COLO668 (cell line): ENCODE measurements around the gene ZNF438.
"Not testable (repeated sequence)": the region's sequence is repeated elsewhere in the genome, so short reads cannot be mapped to it uniquely, and the experiment has no call there.

Source experiments
- DNase-seq: peaks from one replicate; lab custom pipeline; 2025; ENCODE audit not compliant: unreplicated experiment; lab: John Stamatoyannopoulos, UW

Gene ZNF438

GRCh38 chr10:30986053-30986555 lies 45.6 kb downstream of the ZNF438 start:
- DNase-seq, result no peak

GRCh38 chr10:30985512-30985911 lies 46.2 kb downstream of the ZNF438 start:
- no peak for DNase-seq

DNA sequence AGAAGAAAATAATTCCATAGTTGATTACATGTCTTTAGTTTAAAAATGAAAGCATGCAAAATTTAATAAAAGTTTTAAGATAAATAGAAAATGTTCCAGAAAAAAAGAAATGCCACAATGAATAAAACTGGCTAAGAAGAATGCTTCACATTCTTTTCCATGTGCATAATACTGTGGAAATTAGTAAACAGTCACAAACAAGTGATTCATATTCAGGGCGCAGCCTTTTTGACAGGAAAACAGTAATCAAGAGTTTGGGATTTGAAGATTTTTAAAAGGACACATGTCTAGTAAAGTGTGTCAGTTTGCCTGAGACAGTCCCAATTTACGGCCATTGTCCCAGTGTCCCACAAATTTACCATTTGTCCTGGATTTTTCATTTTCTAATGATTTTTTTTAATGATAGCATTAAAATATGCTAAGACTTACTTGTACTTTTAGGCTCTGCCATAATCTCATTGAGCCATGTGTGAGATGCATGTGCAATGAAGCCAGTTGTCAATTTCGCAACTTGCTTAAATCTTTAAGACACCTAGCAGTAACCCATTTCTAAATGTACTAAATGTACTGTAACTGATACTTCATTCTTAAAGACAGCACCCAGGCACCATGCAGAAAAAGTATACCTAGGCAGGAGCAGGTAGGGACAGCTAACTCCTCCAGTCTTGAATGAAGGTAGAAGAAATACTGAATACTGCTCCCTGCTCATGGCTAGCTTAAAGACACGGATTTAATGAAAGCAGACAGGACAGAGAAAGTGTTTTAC lies 46.9 kb downstream of the ZNF438 start:
- DNase-seq, result no peak

DNA sequence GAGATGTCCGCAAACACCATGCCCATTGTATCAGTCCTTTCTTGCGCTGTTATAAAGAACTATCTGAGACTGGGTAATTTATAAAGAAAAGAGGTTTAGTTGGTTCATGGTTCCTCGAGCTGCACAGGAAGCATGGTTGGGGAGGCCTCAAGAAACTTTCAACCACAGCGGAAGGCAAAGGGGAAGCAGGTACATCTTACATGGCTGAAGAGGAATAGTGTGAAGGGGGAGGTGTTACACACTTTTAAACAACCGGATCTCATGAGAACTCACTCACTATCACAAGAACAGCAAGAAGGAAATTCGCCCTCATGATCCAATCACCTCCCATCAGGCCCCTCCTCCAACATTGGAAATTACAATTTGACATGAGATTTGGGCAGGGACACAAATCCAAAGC lies 48.5 kb downstream of the ZNF438 start:
- DNase-seq, result not testable (repeated sequence)

DNA sequence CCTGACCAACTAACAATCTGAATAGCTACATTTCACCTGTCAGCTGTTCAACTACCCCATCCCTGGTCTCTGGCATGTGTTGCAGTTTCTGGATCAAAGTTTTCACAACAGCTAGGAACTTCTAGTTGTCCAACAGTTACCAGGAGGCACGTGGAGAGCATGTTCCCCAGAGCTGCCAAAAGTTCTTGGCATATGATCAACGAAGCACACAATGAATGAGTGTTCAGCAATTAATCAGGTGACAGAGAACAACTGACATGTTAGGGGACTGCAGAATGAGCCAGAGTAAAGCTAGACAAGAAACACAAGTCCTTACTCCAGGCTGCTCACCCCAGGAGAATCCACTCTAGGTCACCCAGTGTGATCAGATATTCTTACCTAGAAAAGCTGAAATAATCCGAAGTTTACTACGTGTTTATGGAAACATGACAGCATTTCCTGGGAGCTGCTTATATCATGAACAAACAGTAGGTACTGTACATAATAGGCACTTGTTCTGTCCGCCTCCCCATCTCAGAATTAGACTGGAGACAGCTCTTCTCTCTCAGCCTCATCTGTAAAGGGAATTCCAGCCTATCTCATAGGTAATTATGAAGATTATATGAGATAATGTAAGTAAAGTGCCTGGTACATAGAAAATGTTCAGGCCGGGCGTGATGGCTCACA lies 50.6 kb downstream of the ZNF438 start:
- DNase-seq, result no peak

DNA sequence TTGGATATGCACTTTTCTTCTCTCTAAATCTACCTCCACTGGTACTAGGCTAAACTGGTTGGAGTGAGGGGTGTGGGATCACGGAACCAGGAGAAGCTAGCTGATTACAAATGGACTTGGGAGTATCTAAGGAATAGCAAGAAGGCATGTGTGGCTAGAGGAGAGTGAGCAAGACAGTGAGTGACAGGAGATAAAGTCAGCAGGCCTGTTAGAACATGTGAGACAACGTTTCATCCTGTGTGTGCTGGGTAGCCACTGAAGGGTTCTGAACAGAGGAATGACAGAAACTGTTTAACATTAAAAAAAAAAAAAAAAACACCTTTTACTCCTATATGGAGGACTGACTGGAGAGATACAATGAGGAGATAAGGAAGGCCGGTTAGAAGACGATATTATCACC lies 51.7 kb downstream of the ZNF438 start:
- no peak for DNase-seq

DNA sequence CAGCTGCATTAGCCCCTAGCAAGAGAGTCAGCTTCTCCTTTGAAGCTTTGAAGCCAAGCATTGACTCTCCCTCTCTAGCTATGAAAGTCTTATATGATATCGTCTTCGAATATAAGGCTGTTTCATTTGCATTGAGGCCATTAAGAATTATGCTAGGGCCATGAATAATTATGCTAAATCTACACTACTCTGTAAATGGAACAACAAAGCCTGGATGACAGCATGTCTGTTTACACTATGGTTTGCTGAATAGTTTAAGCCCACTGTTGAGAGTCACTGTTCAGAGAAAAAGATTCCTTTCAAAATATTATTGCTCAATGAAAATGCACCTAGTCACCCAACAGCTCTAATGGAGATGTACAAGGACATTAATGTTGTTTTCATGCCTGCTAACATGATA lies 52.8 kb downstream of the ZNF438 start:
- DNase-seq, result no peak

- no peak for DNase-seq
Observed at GRCh38 chr10:30977385-30977784, 54.3 kb downstream of the ZNF438 start.

DNA sequence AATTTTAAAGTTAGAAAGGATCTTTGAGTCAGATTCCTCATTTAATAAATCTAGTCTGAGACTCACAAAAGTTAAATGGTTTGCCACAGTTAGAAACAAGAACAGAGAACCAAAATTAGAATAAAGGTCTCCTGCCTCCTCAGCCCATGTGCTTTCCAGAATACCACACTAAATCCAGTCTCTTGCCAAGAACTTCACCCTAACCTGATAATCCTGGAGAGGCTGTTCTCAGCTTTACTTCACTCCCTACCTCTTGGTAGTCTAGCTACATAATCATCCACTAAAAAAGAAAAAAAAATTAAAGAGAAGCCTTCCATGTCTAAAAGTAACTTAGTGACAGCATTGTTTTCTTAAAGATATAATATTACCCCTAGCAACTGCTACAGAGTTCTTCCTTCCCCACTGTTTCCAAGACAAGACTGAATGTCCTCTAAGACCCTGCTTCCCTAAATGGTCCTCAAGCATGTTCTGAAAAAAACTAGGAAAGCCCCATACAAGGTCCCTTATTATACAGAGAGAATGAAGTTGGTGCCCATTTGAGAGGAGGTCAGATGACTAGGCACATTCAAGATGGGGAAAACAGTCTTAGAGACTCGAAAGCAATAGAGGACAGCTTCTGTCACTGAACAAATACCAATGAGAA lies 56.8 kb downstream of the ZNF438 start:
- no peak for DNase-seq

- no peak for DNase-seq
Observed at GRCh38 chr10:30974355-30974754, 57.3 kb downstream of the ZNF438 start.

DNA sequence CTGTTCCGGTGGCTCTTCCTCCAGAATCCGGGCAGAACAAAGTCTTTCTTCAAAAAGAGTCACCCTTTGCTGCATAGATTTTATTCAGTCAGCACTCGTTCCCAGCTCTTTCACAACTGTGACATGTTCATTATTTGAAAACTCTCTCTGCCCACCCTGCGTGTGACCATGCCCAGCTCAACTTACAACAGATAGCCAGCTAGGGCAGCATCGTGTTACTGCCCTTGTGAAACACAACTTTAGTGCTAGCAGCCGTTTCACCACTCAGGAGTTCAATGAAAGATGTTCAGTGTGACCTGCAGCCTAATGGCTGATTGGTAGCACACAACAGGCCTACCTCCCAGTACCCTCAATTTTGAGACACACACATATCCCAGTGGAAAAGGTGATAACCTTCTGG lies 57.9 kb downstream of the ZNF438 start:
- no peak for DNase-seq

- no peak for DNase-seq
Observed at GRCh38 chr10:30970760-30971460, 60.8 kb downstream of the ZNF438 start.

DNA sequence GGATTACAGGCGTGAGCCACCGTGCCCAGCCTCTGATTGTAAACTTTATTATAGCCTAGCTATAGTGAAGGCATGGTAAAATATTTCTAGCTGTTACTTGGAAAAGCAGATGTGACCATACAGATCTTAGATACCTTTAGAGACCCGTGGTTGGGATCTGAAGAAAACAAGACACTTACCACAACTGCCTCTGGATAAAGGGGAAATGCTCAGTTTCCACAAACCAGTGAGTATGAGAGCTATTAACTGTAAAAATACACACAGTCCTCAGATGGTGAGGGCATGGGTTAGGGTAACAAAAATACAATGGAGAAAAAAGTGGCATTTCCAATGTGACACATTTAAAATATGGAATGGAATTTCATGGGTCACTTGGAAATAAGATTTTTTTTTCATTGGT lies 63.0 kb downstream of the ZNF438 start:
- DNase-seq, result no peak

GRCh38 chr10:30967650-30968410 lies 63.8 kb downstream of the ZNF438 start:
- DNase-seq, result no peak

DNA sequence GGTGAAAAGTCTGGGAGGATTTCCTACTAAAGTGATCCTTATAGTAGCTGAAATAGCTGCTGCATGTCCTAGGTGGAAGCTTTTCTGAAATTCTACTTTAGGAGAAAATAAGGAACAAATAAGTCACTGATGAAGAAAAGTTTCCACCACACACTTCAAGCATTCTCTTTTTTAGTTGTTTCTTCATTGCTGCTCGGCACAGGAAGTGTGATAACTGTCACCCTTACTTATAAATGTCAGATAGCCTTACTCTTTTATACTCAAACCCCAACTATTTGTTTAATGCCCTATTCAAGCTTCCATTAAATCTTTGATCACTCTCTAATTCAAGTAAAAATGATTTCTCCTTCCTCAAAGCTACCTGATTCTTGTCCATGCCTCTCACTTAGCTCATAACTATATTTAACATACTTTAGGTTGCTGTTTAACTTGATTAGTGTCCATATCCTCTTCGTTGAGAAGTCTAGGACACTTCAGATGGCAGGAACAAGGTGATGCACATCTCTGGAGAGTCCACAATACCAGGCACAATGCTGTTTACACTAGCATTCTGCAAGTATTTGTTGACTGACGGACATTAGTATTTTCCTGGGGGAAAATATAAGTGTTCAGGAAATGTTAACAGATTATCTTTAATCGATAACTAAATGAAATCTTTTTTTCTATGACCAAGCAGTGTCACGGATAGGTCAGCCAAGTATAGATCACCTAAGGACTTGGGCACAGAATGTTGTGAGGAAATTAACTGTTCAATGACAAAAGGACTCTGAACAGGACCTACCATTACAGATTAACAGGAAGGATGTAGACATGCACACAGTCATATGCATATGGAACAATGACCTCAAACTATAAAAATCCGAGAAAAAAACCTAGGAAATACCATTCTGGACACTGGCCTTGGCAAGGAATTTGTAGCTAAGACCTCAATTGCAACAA lies 67.4 kb downstream of the ZNF438 start:
- no peak for DNase-seq

GRCh38 chr10:30962522-30962921 lies 69.1 kb downstream of the ZNF438 start:
- no peak for DNase-seq

- DNase-seq, result no peak
Observed at GRCh38 chr10:30959836-30960210, 71.8 kb downstream of the ZNF438 start.

DNA sequence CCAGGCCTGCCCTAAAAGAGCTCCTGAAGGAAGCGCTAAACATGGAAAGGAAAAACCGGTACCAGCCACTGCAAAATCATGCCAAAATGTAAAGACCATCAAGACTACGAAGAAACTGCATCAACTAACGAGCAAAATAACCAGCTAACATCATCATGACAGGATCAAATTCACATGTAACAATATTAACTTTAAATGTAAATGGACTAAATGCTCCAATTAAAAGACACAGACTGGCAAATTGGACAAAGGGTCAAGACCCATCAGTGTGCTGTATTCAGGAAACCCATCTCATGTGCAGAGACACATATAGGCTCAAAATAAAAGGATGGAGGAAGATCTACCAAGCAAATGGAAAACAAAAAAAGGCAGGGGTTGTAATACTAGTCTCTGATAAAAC lies 82.4 kb downstream of the ZNF438 start:
- DNase-seq, result not testable (repeated sequence)

- DNase-seq, result no peak
Observed at GRCh38 chr10:30944005-30944404, 87.7 kb downstream of the ZNF438 start.

DNA sequence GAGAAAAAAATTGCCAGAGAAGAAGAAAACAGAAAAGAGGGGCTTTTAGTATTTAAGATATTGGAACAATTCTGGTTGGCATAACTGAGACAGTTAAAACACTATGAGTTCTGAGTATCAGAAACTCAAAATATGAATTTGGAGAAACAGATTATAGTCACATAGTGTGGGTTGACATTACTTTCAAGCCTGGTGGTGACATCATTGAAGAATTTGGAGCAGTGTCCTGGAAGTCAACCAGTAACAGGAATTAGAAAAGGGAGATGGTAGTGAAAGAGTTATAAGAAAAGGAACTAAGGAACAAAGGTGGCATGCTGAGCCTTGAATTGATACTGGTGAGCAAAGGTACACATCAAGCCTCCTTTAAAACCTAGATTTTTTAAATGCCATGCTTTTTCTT lies 88.2 kb downstream of the ZNF438 start:
- DNase-seq, result no peak
